WERI-Rb-1 (cell line): ENCODE results near the gene POLR2E.

Experiments
- DNase-seq: peaks from one replicate; pipeline ENCODE4 v3.0.0-alpha.2; 2020
- H3K27ac ChIP-seq: fragments of 250-450 bp; sonication (Bioruptor Pico); 2 replicates; pipeline ENCODE4 v1.5.1; 2020; ENCODE audit warnings: mild to moderate bottlenecking, moderate library complexity
- H3K27me3 ChIP-seq: fragments of 250-450 bp; sonication (Bioruptor Pico); 2 replicates; pipeline ENCODE4 v1.5.1; 2021; ENCODE audit warnings: mild to moderate bottlenecking, low read depth, moderate library complexity; ENCODE audit not compliant: insufficient read depth, severe bottlenecking
- H3K36me3 ChIP-seq: fragments of 250-450 bp; sonication (Bioruptor Pico); 2 replicates; pipeline ENCODE4 v1.5.1; 2020; ENCODE audit warnings: mild to moderate bottlenecking, moderate library complexity
- H3K4me3 ChIP-seq: 2 replicates; pipeline ENCODE4 v1.5.1; 2011; ENCODE audit warnings: low read depth, mild to moderate bottlenecking, control low read depth, low read length
- H3K9me3 ChIP-seq: fragments of 250-450 bp; sonication (Bioruptor Pico); 2 replicates; pipeline ENCODE4 v1.5.1; 2021; ENCODE audit warnings: mild to moderate bottlenecking, moderate library complexity; ENCODE audit not compliant: severe bottlenecking
- TF ChIP-seq, protein P1 (sequence below): IDR thresholded peaks from 2 replicates; pipeline ENCODE4 v1.5.1; 2011; ENCODE audit warnings: low read depth, mild to moderate bottlenecking, control low read depth, inconsistent platforms, low read length

POLR2E gene

DNA sequence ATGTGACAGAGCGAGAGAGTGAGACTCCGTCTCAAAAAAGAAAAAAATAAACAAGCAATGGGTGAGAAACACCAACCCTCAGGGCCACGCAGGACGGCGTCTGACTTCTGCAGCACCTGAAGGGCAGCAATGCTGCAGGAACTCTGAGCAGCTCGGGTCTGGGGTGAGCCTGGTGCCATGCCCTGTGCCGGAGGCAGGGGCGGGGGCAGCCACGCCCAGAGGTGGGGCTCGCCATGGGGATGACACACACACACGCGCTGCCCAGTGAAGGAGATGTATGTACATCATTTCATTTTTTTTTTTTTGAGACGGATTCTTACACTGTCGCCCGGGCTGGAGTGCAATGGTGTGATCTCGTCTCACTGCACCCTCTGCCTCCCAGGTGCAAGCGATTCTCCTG lies 32.9 kb upstream of the POLR2E start:
- no peak overlapping the region for H3K27ac ChIP-seq
- no peak for DNase-seq
- H3K36me3 ChIP-seq = peaks cover 13% of the 10 kb centered on the region
- H3K9me3 ChIP-seq = no peaks in the 10 kb centered on the region
- no peaks in the 10 kb centered on the region for H3K27me3 ChIP-seq
- TF ChIP-seq, protein P1, sequence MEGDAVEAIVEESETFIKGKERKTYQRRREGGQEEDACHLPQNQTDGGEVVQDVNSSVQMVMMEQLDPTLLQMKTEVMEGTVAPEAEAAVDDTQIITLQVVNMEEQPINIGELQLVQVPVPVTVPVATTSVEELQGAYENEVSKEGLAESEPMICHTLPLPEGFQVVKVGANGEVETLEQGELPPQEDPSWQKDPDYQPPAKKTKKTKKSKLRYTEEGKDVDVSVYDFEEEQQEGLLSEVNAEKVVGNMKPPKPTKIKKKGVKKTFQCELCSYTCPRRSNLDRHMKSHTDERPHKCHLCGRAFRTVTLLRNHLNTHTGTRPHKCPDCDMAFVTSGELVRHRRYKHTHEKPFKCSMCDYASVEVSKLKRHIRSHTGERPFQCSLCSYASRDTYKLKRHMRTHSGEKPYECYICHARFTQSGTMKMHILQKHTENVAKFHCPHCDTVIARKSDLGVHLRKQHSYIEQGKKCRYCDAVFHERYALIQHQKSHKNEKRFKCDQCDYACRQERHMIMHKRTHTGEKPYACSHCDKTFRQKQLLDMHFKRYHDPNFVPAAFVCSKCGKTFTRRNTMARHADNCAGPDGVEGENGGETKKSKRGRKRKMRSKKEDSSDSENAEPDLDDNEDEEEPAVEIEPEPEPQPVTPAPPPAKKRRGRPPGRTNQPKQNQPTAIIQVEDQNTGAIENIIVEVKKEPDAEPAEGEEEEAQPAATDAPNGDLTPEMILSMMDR = no peak
- H3K4me3 ChIP-seq = no peak overlapping the region

DNA sequence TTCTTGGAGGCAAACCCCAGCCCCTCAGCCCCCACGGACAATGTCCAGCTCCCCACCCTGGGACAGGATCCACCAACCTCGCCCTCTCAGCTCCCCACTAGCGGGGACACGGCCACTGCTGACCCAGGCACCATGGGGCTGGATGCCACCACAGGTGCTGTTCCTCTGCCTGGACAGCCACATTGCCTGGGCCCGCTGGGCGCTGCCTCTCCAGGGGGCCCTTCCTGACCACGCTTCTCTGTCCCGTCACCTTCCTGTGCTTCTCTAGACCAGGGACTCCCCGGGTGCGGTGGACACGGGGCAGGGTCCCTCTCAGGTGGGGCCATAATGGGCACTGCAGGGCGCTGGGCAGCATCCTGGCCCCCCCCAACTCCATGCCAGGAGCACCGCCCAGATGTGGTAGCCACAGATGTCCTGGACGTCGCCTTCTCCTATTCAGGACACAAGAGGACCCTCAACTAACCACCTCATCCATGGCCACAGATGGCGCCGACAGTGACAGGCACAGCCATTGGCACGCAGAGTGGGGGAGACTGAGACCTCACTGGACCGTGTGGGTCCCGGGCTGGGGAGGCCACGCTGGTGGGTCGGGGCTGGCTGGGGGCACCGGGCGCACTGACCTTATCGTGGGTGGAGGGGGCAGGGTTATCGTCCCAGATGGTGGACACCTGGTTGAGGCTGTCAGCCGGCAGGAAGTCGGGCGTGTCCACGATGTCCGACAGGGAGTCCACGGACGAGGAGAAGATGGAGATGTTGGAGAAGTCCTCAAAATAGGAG lies 32.0 kb upstream of the POLR2E start:
- Histone ChIP-seq H3K27ac (no peak overlapping the region), H3K36me3 (peaks cover 18% of the 10 kb centered on the region), H3K9me3 (no peaks in the 10 kb centered on the region), H3K4me3 (no peak overlapping the region), H3K27me3 (no peaks in the 10 kb centered on the region)
- TF ChIP-seq, protein P1 = no peak
- DNase-seq = no peak

- no peak for DNase-seq
- Histone ChIP-seq H3K36me3 (peaks cover 29% of the 10 kb centered on the region), H3K9me3 (no peaks in the 10 kb centered on the region), H3K27ac (no peak overlapping the region), H3K27me3 (no peaks in the 10 kb centered on the region), H3K4me3 (no peak overlapping the region)
- TF ChIP-seq, protein P1 = no peak
Observed at GRCh38 chr19:1125601-1126467, 30.7 kb upstream of the POLR2E start.

DNA sequence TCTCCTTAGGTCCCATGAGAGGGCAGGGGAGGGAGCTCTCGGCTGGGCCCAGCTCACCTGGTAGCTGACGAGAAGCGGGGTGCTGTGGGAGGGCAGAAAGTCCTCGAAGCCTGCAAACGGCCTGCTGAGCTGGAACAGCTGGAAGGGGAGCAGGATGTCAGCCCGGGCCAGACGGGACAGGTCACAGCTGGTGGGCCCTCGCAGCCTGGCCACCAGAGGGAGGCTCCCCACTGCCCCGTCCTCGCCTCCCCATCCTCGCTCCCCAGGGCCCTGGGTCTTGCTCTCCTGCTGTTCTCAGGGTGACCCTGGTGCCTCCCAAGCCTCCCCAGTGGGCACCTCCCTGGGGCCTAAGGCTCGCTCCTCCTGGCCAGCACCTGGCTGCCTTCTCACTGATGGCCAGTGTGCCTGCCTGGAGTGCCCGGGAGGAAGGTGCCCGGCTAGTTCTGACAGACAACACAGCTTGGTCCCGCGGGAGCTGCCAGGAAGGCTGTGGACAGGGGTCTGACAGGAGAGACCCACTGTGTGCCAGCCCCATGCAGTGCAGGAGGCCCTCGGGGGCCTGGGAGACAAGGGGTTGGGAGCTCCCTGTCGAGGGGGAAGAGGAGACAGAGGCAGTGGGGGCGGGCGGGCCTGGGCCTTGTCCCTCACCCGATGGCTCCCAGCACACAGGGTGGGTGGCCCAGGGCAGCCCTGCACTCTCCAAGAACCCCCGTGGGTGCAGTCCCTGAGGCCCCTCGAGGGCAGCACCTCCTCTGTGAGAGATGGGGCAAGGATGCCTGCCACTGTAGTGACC lies 28.9 kb upstream of the POLR2E start:
- no peaks in the 10 kb centered on the region for H3K9me3 ChIP-seq
- H3K4me3 ChIP-seq = no peak overlapping the region
- H3K36me3 ChIP-seq = peaks cover 32% of the 10 kb centered on the region
- no peaks in the 10 kb centered on the region for H3K27me3 ChIP-seq
- no peak overlapping the region for H3K27ac ChIP-seq
- DNase-seq = no peak
- TF ChIP-seq, protein P1 = no peak

DNA sequence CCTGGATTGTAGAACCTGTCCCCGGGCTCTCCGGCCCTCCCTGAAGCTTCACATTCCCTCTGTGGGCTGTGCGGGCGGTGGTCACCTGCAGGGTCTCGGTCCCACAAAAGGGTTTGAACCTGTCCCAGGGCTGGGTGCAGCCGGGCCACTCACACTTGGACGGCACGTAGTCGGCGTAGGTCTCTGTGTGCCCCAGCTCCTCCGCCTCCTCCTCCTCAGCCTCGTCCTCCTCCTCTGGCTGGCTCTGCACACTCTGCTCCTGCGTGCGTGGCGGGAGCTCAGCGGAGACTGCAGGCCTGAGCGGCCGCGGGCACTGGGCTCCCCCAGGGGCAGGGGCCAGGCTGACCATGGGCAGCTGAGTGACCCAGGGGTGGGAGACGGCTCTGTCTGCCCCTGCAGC lies 28.2 kb upstream of the POLR2E start:
- TF ChIP-seq, protein P1 = no peak
- DNase-seq = no peak
- H3K9me3 ChIP-seq = no peaks in the 10 kb centered on the region
- no peaks in the 10 kb centered on the region for H3K27me3 ChIP-seq
- H3K4me3 ChIP-seq = no peak overlapping the region
- peaks cover 32% of the 10 kb centered on the region for H3K36me3 ChIP-seq
- H3K27ac ChIP-seq = no peak overlapping the region
